ENCODE measurements around the gene MMEL1. TPM values are rescaled to one million over a fixed set of nuclear protein-coding genes. Genes with fewer than 3 reads are reported as not detected.

The MMEL1 gene
- total RNA-seq, 2 donors from 2014 or later: not detected

DNA sequence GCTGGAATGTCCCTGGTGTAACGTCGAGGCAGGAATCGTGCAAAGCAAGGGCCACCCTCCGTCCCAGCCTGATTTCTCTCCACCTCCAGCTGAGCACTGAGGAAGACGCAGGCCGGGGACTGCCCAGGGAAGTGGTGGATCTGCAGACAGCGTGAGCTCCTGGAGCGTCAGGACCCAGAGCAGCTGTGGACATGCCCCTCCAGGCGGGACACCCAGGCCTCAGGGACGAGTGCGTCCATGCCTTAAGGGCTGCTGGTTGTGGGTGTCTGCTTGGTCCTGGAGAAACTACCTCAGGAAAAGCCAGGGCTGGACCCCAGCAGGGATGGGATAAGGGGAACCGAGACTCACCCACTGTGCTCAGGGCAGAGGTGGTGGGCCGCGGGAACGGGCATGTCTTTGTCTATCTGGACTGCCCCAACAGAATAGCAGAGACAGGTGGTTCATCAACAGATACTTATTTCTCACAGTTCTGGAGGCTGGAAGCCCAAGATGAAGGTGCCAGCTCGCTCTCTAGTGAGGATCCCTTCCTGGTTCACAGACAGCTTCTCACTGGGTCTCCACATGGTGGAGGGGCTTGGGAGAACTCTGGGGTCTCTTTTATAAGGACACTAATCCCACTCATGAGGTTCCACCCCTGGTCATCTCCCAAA, 5.8 kb upstream of the MMEL1 start:
- DNase-seq (ENCODE audit: low spot score): no peak
- TF ChIP-seq, protein P1, sequence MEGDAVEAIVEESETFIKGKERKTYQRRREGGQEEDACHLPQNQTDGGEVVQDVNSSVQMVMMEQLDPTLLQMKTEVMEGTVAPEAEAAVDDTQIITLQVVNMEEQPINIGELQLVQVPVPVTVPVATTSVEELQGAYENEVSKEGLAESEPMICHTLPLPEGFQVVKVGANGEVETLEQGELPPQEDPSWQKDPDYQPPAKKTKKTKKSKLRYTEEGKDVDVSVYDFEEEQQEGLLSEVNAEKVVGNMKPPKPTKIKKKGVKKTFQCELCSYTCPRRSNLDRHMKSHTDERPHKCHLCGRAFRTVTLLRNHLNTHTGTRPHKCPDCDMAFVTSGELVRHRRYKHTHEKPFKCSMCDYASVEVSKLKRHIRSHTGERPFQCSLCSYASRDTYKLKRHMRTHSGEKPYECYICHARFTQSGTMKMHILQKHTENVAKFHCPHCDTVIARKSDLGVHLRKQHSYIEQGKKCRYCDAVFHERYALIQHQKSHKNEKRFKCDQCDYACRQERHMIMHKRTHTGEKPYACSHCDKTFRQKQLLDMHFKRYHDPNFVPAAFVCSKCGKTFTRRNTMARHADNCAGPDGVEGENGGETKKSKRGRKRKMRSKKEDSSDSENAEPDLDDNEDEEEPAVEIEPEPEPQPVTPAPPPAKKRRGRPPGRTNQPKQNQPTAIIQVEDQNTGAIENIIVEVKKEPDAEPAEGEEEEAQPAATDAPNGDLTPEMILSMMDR (IDR thresholded peaks at IDR 0.05): no peak
- Histone ChIP-seq H3K4me3 (no peak overlapping the region), H3K9me3 (peaks cover 3% of the 10 kb centered on the region), H3K27ac (no peak overlapping the region), H3K27me3 (replicated peaks; ENCODE audit: insufficient read depth) (no peaks in the 10 kb centered on the region), H3K36me3 (no peaks in the 10 kb centered on the region), H3K4me1 (ENCODE audit: control insufficient read depth in 1 of 2, low read depth in 2 of 2) (peaks cover 8 to 18% of the 10 kb centered on the region in 2 donors)
- no peak for ATAC-seq (ENCODE audit: insufficient number of reproducible peaks, low FRiP score, low read depth)

DNA sequence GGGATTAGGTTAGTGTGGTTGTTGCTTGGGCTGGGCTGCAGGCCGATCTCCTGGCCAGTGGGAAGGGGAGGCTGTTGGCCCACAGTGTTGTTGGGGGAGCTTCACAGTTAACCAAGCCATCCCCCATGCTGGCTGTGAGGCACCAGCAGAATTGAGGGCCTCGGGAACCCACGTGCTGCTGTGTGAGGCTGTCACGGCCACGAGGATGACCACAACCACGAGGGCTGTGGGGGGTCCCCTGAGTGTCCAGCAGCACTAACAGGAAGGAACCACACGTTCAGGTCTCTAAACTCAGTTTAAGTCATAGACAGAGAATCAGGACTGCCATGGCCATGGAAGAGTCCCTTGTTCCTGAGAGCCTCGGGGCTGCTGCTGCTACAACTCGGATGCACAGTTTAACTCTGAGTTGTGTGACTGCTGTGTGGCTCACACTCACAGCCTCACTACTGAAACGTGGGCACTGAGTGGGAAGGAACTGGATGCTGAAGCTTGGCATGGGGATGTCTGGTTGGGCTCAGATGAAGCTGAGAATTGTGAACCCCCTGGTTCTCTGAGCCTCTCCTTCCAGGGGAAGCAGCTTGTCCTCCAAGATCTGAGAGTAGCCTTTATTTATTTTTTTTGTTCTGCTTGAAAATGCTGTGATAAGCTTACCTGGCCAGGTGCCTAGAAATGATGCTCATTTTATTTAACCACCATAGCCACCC, 4.8 kb upstream of the MMEL1 start:
- ATAC-seq (ENCODE audit: insufficient number of reproducible peaks, low FRiP score, low read depth): no peak
- no peak overlapping the region for H3K27ac ChIP-seq
- H3K36me3 ChIP-seq: no peaks in the 10 kb centered on the region
- no peak overlapping the region for H3K4me3 ChIP-seq
- TF ChIP-seq, protein P1 (IDR thresholded peaks at IDR 0.05): no peak
- peaks cover 3% of the 10 kb centered on the region for H3K9me3 ChIP-seq
- no peaks in the 10 kb centered on the region for H3K27me3 ChIP-seq (replicated peaks; ENCODE audit: insufficient read depth)
- peaks cover 8 to 13% of the 10 kb centered on the region in 2 donors for H3K4me1 ChIP-seq (ENCODE audit: control insufficient read depth in 1 of 2, low read depth in 2 of 2)
- DNase-seq (ENCODE audit: low spot score): no peak

DNA sequence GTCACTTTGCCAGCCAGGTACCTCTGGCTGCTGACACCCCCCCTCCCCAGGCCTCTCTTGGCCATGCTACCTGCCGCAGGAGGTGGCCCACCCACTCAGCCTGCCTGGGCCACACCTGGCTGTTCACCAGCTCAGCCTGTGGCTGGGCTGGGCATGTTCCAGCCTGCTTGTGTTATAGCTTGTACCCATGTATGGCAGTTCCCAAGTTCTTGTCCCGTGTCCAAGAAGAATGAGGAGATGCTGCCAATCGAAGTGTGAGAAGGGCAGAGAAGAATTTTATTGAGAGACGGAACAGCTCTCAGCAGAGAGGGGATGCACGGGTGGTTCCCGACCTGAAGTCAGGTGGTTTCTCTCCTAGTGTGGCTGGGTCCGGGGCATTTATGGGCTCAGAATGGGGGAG, 3.9 kb upstream of the MMEL1 start:
- TF ChIP-seq, protein P1 (IDR thresholded peaks at IDR 0.05): no peak
- Histone ChIP-seq H3K9me3 (peaks cover 3% of the 10 kb centered on the region), H3K27ac (no peak overlapping the region), H3K4me1 (ENCODE audit: control insufficient read depth in 1 of 2, low read depth in 2 of 2) (peaks cover 1 to 4% of the 10 kb centered on the region in 2 donors), H3K27me3 (replicated peaks; ENCODE audit: insufficient read depth) (no peaks in the 10 kb centered on the region), H3K4me3 (no peak overlapping the region), H3K36me3 (no peaks in the 10 kb centered on the region)
- ATAC-seq (ENCODE audit: insufficient number of reproducible peaks, low FRiP score, low read depth) (no peak), DNase-seq (ENCODE audit: low spot score) (no peak)

DNA sequence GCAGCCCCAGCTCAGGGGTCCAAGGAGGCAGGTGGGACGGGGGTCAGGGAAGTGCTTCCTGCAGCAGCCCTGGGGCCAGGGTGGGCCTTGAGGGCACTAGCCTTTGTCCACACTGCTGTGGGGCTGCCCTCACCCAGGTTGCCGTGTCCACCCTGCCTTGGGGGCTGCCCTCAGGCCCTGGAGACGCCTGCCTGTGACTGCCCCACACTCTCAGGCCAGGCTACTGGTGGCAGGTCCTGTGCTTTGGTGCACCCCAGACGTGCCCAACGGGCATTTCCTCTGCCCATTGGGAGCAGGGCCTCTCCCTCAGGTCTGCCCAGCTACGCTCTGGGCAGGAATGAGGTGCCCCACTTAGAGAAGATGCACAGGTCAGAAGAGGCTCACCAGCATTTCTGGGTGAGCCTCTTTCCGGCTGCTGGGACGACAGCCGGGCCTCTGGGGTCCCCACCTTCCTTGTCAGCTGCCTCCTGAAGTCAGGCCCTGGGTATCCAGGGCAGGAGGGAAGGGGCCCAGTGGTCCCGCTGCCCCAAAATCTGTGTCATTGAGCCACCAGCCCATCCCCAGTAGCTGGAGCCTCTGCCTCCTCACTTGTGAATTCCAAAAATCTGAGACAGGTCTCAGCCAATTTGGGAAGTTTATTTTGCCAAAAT, 2.7 kb upstream of the MMEL1 start:
- Histone ChIP-seq H3K27me3 (replicated peaks; ENCODE audit: insufficient read depth) (no peaks in the 10 kb centered on the region), H3K9me3 (peaks cover 3% of the 10 kb centered on the region), H3K27ac (no peak overlapping the region), H3K4me1 (ENCODE audit: control insufficient read depth in 1 of 2, low read depth in 2 of 2) (no peaks in the 10 kb centered on the region), H3K36me3 (no peaks in the 10 kb centered on the region), H3K4me3 (no peak overlapping the region)
- no peak for ATAC-seq (ENCODE audit: insufficient number of reproducible peaks, low FRiP score, low read depth)
- no peak for DNase-seq (ENCODE audit: low spot score)
- TF ChIP-seq, protein P1 (IDR thresholded peaks at IDR 0.05): no peak

DNA sequence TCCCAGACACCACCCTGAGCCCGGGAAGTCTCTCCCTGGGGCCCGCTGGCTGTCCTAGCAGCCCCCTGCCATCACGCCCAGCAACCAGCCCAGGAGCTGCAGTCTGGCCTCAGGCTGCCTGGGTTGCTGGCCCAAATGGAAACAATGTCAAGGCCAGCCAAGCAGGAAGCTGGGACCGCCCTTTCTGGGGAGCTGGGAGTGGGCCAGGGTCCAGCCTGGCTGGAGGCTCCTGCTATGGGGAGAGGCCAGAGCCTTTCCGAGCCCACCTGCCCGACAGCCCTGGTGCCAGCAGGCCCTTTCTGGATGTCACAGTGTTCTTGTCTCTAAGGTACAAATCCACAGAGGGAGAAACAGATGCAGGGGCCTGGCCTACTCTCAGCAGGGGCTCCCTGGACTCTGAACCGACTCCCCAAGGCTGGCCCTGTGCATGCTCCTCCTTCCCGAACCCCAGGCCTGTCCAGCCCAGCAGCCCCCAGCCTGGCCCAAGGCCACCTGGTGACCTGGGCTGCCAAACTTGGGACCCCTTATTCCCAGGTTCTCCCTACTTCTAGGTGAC, 1.2 kb upstream of the MMEL1 start:
- no peaks in the 10 kb centered on the region for H3K36me3 ChIP-seq
- H3K27me3 ChIP-seq (replicated peaks; ENCODE audit: insufficient read depth): no peaks in the 10 kb centered on the region
- ATAC-seq (ENCODE audit: insufficient number of reproducible peaks, low FRiP score, low read depth): no peak
- no peak overlapping the region for H3K27ac ChIP-seq
- TF ChIP-seq, protein P1 (IDR thresholded peaks at IDR 0.05): no peak
- no peak for DNase-seq (ENCODE audit: low spot score)
- H3K4me3 ChIP-seq: no peak overlapping the region
- H3K9me3 ChIP-seq: peaks cover 3% of the 10 kb centered on the region
- no peaks in the 10 kb centered on the region for H3K4me1 ChIP-seq (ENCODE audit: control insufficient read depth in 1 of 2, low read depth in 2 of 2)

All from thoracic aorta (tissue), 2 donors.